Hematopoietic multipotent progenitor cell (in vitro differentiated cells): Measurements from ENCODE around the gene HOXD9. TPM values are rescaled to one million over a fixed set of nuclear protein-coding genes. Genes with fewer than 3 reads are reported as not detected.

Source experiments
- small RNA-seq: library from RNA; depleted of rRNA; stranded (forward); fragments of <200 nt; gene quantifications from one replicate; pipeline ENCODE3, GENCODE V24; 2012
- total RNA-seq: library from RNA; depleted of rRNA; stranded (reverse); fragments of >200 nt; gene quantifications from one replicate; pipeline ENCODE4 v1.2.3, GENCODE V29; 2012

Gene HOXD9
- total RNA-seq, 1 donor: not detected

Small RNA genes within 50 kb of the gene (small RNA-seq; reads per million reads assigned to genes)
- 14.1 reads per million, percentile 94 among the genes with 10 or more reads in this experiment for gene MIR10B

Other genes starting within 250 kb of the HOXD9 start
- 7.3 TPM for gene LNPK, start 120.5 kb upstream of the HOXD9 start, total RNA-seq
- gene EVX2, start 38.8 kb upstream of the HOXD9 start, total RNA-seq: not detected
- gene HOXD13, start 30.0 kb upstream of the HOXD9 start, total RNA-seq: not detected
- gene HOXD12, start 22.9 kb upstream of the HOXD9 start, total RNA-seq: not detected
- gene HOXD11, start 15.4 kb upstream of the HOXD9 start, total RNA-seq: not detected
- not detected for gene HOXD10, start 5.9 kb upstream of the HOXD9 start, total RNA-seq
- not detected for gene HOXD8, start 7.0 kb downstream of the HOXD9 start, total RNA-seq
- gene HOXD4, start 28.8 kb downstream of the HOXD9 start, total RNA-seq: not detected
- gene HOXD3, start 34.6 kb downstream of the HOXD9 start, total RNA-seq: not detected
- not detected for gene HOXD1, start 65.9 kb downstream of the HOXD9 start, total RNA-seq
- gene MTX2, start 146.7 kb downstream of the HOXD9 start, total RNA-seq: 8.6 TPM